Erythroblast (primary cell): ENCODE results near the gene NXPE1.

ENCODE experiments used
- DNase-seq, 2 experiments: peaks; one replicate each; lab custom pipeline; 2025; lab: John Stamatoyannopoulos, UW
- GATA1 ChIP-seq: IDR thresholded peaks from 2 replicates; pipeline ENCODE4 v1.6.1; 2011; ENCODE audit warnings: low read depth, mild to moderate bottlenecking, control low read depth, low read length, moderate library complexity
- POLR2A ChIP-seq: IDR thresholded peaks from 2 replicates; pipeline ENCODE4 v1.6.1; 2011; ENCODE audit warnings: mild to moderate bottlenecking, low read length

Gene NXPE1

DNA sequence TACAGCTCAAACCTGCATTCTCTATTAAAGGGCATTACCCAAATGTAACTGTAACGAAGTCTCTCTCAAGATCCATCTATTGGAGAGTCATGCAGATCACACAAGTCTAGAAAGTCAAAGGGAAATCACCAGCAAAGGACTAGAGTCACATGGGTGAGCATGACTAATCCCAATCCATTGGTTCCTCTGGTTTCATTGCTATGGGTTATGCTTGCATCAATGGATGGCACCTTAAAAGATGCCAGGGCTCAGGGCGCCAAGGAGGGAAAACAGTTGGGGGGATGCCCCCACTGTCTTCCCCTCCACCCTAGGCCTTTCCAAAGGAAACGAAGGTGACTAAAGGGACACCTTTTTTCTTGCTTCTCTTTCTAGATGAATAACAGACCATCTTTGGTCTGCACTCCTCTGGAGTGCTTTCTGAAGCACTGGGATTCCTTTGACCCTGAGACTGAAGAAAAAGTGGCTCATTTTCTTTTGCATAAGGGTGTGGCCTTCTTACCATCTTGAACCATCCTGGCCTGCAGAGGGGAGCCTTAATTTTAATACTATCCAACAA, 27.8 kb upstream of the NXPE1 start:
- no peak for DNase-seq
- no peak for TF ChIP-seq POLR2A
- TF ChIP-seq GATA1, result no peak

DNA sequence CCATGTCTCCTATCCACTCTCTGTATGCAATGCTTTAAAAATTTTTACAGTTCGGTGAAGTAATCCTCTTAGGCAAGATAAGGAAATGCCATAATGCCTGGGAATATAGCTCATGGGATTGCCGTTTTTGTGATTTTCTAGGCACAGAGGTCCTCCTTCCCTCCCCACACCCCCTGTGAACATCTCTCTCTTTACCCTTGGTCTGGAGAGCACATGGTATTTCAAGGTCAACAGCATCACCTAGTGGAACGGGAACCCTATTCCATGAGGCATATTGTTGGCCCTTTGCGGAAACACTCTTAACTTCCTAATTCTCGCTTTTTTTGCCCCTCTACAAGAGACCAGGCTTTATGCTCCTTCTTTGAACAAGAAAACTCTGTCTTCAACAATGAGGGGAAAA, 27.1 kb upstream of the NXPE1 start:
- DNase-seq, result peak; percentile 4 to 25
- TF ChIP-seq GATA1 (no peak), POLR2A (no peak)

DNA sequence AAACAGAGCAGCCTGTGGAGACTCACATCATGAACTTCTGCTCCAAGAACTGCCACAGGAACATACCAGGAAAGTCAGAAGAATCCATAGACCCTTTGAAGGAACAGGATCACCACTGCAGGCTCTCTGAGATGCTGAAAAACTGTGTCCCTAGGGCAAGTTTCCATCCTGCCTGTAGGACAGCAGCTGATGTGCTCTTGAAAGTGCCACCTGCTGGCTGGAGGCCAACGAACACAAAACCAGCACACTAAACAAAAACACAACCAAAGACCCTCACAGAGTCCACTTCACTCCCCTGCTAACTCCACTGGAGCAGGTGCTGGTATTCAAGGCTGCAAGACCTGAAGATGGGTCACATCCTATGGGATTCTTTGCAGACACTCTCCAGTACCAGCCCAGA, 12.0 kb upstream of the NXPE1 start:
- TF ChIP-seq POLR2A (no peak), GATA1 (no peak)
- DNase-seq, result peak in 1 of 2 experiments; percentile 13

DNA sequence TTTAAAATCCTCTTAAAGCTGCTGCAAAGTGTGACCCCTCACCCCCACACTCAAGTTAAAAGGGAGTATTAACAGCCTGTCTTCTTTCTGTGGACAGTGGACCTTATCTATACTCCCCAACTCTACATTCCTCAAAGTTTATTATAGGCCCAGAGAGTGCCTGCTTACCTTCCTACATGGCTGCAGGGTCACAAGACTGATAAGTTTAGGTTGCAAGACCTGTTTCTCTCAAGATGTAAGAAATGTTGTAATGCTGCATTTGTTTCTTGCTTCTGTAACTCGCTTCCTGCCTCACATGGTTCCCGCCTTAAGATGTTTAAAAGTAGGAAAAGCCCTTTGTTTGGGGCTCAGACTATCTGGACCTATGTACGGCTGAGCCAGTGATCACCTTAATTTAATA, 10.1 kb upstream of the NXPE1 start:
- TF ChIP-seq GATA1 (no peak), POLR2A (no peak)
- DNase-seq, result no peak

DNA sequence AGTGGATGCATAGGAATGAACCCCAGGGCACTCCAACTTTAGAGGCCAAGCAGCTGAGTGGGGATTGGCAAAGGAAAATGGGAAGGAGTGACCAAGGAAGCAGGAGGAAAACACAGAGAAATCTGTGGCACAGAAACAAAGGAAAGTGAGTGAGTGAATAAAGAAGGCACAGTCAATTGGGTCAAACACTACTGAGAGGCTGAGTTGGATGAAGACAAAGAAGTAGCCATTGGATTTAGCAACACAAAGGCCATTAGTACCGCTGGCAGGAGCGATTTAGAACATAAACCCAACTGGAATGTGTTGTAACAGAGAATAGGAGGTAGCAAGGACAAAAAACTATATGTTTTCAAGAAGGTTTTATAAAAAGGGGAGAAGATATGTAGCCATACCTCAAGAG, 6.6 kb upstream of the NXPE1 start:
- no peak for TF ChIP-seq POLR2A
- TF ChIP-seq GATA1, result no peak
- no peak for DNase-seq

DNA sequence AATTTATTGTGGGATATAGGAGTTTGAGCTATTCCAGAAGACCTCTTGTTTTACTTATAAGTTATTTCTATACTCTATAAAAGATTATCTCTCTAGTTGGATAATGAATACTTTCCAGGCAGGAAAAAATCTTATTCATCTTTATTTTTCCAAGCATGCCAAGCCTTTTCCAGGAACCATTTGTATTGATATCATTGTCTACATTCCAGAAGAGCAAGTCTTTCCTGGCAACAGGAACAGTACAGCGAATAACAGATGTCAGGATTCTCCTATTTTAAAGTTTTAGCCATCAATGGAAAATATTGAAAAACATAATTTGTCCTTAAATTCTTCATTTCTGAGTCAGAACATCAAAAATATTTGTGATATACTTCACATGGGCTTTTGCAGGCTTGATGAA, 5.2 kb upstream of the NXPE1 start:
- no peak for TF ChIP-seq POLR2A
- no peak for TF ChIP-seq GATA1

DNA sequence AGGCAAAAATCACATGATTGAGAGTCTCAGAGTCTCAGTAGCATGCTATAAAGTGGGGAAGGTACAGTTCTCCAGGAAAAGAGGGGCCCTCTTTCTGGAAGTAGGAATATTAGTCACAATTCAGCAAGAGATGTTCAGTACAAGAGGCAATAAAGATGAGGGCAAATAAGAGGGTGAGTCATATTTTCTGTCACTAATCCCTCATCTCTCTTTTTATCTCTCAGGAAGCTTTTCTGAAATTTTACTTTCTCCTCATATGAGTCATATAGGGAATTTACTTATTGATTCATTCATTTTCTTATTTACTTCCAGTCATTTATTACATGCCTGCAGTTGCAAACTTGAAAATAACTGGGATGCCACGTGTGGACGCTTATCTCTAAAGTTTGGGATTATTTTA, 3.4 kb upstream of the NXPE1 start:
- TF ChIP-seq GATA1 (no peak), POLR2A (no peak)
- DNase-seq, result no peak

More for the DNA sequence above, 5.2 kb upstream of the NXPE1 start:
- DNase-seq, result no peak

DNA sequence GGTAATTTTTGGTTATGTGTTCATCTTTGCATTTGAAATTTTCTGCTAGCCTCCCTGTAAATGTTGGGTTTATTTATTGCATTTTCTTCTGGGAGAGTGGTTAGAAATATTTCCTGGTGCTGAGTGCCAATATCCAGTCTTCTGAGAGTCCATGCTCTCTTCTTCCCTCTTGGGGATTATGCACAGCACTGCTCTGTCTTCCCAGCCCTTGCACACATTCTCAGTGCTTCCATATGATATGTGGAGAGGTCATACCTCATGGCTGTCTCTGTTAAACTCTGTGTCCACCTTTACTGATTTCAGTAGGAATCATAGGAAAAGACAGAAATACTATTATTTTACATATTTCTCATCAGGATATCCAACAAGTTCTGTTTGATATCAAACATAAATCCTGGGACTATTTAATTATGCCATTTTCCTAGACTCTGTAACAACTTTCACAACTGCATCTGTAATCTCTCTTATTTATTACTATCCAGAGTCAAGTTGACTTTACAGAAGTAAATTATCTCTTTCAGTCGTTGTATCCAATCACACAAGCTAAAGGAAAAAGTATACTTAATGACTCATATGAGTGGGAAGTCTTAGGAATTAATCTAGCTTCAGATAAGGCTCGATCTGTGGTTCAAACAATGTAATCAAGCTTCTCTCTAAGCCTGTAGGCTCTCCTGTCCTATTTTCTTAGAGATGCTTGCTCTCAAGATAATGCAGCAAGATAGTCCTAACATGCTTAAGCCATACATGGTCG, 2.7 kb upstream of the NXPE1 start:
- no peak for DNase-seq
- TF ChIP-seq GATA1 (no peak), POLR2A (no peak)

DNA sequence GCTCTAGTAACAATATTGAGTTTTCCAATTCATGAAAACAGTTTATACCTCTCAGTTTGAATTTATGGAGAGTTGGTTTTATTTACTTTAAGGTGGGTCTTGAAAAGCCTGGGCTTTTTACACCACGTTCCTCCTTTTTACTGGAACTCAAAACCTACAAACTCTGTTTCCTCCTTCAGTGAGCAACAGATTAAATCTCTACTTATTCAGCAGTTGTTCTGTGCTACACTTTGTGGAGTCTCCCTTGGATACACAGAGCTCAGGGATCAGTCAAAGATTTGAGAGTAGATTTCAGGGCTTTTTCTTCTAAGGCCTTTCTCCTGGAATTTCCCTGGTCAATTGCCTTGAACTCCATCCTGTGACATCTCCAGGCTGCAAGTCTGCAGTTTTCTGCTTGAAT, 3.5 kb downstream of the NXPE1 start:
- TF ChIP-seq GATA1 (no peak), POLR2A (no peak)
- no peak for DNase-seq

DNA sequence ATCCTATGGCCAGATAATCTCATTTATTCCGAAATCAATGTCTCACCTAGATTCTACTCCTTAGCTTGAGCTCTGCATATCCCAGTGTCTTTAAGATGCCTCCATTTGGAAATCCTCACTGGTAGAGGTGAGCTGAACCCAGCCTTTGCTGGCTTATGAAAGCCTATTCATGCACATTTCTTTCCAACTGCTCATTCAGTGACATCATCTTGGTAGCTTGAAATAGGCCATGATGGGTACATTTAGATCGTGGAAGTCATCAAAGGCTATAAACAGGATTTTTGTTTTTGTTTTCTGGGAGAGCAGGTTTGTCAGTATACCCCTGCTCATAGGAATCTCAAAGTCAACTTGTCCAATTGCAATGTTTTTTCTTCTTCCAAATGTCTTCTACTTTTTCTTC, 6.0 kb downstream of the NXPE1 start:
- TF ChIP-seq POLR2A (no peak), GATA1 (no peak)
- no peak for DNase-seq

DNA sequence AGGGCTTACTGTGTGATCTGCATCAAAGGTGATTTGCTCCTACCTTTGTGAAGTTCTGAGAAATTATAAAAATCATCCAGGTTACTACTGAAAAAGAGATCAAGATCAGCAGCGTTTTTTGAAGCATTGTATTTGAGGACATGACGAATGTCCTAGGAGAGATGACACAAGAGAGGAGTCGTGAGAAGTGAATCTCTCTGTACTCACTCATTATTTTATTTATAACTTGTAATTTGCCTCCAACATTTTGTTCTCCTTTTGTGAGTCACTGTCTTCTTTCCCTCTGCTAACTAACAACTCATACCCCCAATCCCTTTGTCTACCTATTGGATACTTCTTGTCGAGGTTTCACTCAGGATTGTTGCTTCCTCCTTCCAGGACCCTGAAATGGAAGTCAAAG, 8.6 kb downstream of the NXPE1 start:
- no peak for DNase-seq
- no peak for TF ChIP-seq POLR2A
- TF ChIP-seq GATA1, result no peak

DNA sequence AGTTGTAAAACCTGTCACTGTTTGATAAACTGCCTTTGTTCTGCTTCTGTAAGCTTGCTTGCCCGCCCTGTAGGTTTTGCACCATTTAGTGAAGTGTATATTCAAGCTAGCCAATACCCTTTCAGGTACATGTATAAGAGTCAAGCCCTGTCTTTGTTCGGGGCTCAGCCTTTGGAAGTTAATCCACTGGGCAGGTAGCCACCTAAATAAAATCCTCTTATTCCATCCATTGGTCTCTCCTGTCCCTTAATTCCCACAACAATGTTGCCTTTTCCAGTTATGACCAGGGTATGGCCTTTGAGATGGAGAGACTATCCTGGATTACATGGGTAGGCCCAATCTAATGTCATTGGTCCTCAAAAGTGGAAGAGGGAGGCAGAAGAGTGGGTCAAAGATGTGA, 34.0 kb downstream of the NXPE1 start:
- DNase-seq, result no peak
- TF ChIP-seq GATA1, result no peak
- TF ChIP-seq POLR2A, result no peak

DNA sequence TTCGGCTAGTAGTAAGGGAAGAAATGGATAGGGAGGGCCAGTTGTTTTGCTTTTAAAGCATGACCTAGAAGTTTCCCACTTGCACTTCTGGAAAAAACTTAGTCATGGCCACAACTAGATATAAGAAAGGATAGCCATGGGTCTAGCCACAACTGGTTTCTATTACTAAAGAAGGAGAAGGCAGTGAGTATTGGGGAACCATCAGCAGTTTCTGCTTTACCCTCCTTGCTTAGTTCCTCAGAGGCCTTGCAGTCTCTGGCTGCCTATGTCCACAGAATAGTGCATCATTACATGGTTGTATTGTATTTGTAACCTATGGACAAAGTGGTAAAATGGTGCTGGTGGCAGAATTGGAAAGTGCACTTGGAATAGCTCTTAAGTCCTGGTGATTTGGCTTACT, 35.6 kb downstream of the NXPE1 start:
- no peak for DNase-seq
- TF ChIP-seq POLR2A, result no peak
- no peak for TF ChIP-seq GATA1

DNA sequence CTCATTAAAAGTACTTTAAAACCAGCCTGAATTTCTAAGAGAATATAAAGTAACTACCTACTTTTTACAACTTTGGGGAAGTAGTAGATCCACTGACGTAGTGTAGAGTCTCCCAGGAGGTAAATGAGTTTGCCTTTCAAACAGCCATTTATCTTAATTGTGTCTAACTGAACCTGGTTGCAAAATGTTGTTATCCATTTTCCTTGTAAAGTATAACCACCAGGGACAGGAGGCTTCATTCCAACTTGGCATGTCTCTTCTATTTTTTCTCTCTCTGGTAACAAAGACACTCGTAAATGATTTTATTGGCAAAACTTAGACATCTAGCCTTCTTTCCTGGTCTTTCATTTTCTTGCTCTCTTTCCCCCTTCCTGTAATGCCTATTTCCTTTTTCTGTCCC, 36.9 kb downstream of the NXPE1 start:
- TF ChIP-seq GATA1 (no peak), POLR2A (no peak)
- no peak for DNase-seq

DNA sequence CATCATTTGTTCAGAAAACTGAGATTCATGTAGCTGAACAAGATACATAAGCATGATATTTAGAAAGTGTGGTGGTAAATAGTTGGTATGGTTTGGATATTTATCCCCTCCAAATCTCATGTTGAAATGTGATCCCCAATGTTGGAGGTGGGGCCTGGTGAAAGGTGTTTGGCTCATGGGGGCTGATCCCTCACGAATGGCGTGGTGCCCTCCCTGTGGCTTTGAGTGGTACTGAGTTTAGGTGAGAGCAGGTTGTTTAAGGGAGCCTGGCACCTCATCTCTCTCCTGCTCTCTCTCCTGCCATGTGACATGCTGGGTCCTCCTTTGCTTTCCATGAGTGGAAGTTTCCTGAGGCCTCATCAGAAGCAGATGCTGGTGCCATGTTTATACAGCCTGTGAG, 48.1 kb downstream of the NXPE1 start:
- peak in 1 of 2 experiments; percentile 6 for DNase-seq
- no peak for TF ChIP-seq POLR2A
- no peak for TF ChIP-seq GATA1

DNA sequence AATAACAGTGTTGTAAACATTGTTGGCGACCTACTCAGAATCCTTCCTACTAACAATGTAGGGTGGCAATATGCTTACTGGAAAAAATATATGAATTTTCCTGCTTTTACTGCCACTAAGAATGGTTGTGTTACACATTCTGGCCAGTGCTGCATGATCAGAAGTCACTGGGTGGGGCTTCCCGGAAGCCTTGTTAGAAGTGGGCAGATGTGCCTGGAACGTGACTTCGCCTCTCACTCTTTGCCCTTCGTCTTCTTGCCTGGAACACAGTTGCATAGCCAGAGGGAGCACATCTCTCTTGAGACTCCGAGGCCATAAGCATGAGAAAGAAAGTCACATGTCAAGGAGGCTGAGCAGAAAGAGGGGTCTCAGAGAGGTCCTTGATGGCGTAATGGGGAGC, 48.6 kb downstream of the NXPE1 start:
- DNase-seq, result no peak
- TF ChIP-seq POLR2A (no peak), GATA1 (no peak)
